K562 (cell line): ENCODE data around the gene LSM4. TPM values are rescaled to one million over a fixed set of nuclear protein-coding genes. Genes with fewer than 3 reads are reported as not detected.
A peak's percentile ranks its signal among the peaks of the same experiment; 100 is the strongest.

Experiments used
- ARNT ChIP-seq, 2 experiments: fragments of 450-650 bp; IDR thresholded peaks; 2 replicates each; pipeline ENCODE4 v1.6.1; 2016; ENCODE audit warnings: mild to moderate bottlenecking in 1 of 2
- BHLHE40 ChIP-seq: IDR thresholded peaks from 2 replicates; pipeline ENCODE4 v1.6.1; 2011; ENCODE audit warnings: low read length, improper control_type of control experiment
- BRD4 ChIP-seq: fragments of 200-600 bp; sonication (generic); IDR thresholded peaks from 2 replicates; pipeline ENCODE4 v1.6.1; 2017; ENCODE audit warnings: inconsistent platforms
- BRF1 ChIP-seq: IDR thresholded peaks from 3 replicates; pipeline ENCODE4 v1.6.1; 2011; ENCODE audit warnings: borderline replicate concordance, mild to moderate bottlenecking; ENCODE audit not compliant: insufficient read length; ENCODE audit errors: extremely low read depth
- CEBPG ChIP-seq, 3 experiments: fragments of 200-800 bp in 1 of 3; sonication (Bioruptor generic) in 1 of 3; sonication (generic) in 1 of 3; formaldehyde crosslinking in 1 of 3; IDR thresholded peaks in 2 of 3; conservative IDR thresholded peaks in 1 of 3; 2 replicates each; pipeline versions ENCODE4 v1.6.1 to v1.8.0; 2016 to 2022; ENCODE audit warnings: missing compliant biosample characterization in 2 of 3, missing genetic modification characterization in 2 of 3, mild to moderate bottlenecking in 1 of 3, missing genetic modification reagents in 1 of 3
- E2F3 ChIP-seq: fragments of 250-450 bp; sonication (Bioruptor Pico); IDR thresholded peaks from 2 replicates; pipeline ENCODE4 v1.4.0; 2020; ENCODE audit warnings: mild to moderate bottlenecking
- NR1H2 ChIP-seq: sonication (generic); formaldehyde crosslinking; IDR thresholded peaks from 2 replicates; pipeline ENCODE4 v1.4.0; 2020; ENCODE audit warnings: mild to moderate bottlenecking, missing genetic modification reagents
- POLR2A ChIP-seq: fragments of 450-650 bp; conservative IDR thresholded peaks from 2 replicates; pipeline ENCODE4 v1.6.1; 2016
- RBBP5 ChIP-seq: fragments of 200-600 bp; sonication (generic); IDR thresholded peaks from 2 replicates; pipeline ENCODE4 v1.6.1; 2012; ENCODE audit warnings: borderline replicate concordance, mild to moderate bottlenecking, low read length, control low read depth, inconsistent platforms; ENCODE audit not compliant: insufficient read depth, poor library complexity, severe bottlenecking
- ZBTB12 ChIP-seq: fragments of 250-450 bp; sonication (Bioruptor Pico); IDR thresholded peaks from 2 replicates; pipeline ENCODE4 v1.4.0; 2020
- ZNF124 ChIP-seq: sonication (generic); formaldehyde crosslinking; IDR thresholded peaks from 2 replicates; pipeline ENCODE4 v1.8.1; 2022; ENCODE audit warnings: missing genetic modification reagents
- ZNF318 ChIP-seq, 2 experiments: fragments of 450-650 bp; IDR thresholded peaks; 2 replicates each; pipeline ENCODE4 v1.6.1; 2016; ENCODE audit warnings: mild to moderate bottlenecking in 2 of 2, borderline replicate concordance in 1 of 2, low read depth in 1 of 2, moderate library complexity in 1 of 2
- polyA plus RNA-seq, 8 experiments: library from polyadenylated mRNA; depleted of rRNA in 4 of 8; stranded (reverse) in 5 of 8; unstranded in 3 of 8; fragments of >200 nt; fragmentation: Nextera tagmentation in 2 of 8; fragmentation: Illumina TruSeq in 1 of 8; extraction: Ambion mirVana in 2 of 8; extraction: Trizol in 1 of 8; gene quantifications; 2 replicates each; pipeline versions ENCODE4 v1.2.1 to v1.2.3, GENCODE V29; 2011 to 2014; ENCODE audit warnings: inconsistent platforms in 1 of 8, missing spikeins in 1 of 8
- total RNA-seq, 7 experiments: library from RNA; depleted of rRNA in 6 of 7; stranded (reverse); fragments of >200 nt in 6 of 7; fragmentation: Illumina TruSeq in 2 of 7; extraction: Trizol in 2 of 7; gene quantifications; 2 replicates each; pipeline versions ENCODE4 v1.2.1 to v1.2.3, GENCODE V29; 2011 to 2021; ENCODE audit warnings: low replicate concordance in 1 of 7
- TF ChIP-seq, protein P1 (sequence below): fragments of 450-650 bp; formaldehyde crosslinking; IDR thresholded peaks from 2 replicates; pipeline ENCODE4 v1.4.0; 2020; ENCODE audit warnings: mild to moderate bottlenecking, moderate library complexity

The LSM4 gene
- total and polyA plus RNA-seq, 9 of the 15 experiments (the other 6 are each of a cell fraction or from before 2014, with no cell fraction given), result 11.9 to 763 (median 202) TPM

DNA sequence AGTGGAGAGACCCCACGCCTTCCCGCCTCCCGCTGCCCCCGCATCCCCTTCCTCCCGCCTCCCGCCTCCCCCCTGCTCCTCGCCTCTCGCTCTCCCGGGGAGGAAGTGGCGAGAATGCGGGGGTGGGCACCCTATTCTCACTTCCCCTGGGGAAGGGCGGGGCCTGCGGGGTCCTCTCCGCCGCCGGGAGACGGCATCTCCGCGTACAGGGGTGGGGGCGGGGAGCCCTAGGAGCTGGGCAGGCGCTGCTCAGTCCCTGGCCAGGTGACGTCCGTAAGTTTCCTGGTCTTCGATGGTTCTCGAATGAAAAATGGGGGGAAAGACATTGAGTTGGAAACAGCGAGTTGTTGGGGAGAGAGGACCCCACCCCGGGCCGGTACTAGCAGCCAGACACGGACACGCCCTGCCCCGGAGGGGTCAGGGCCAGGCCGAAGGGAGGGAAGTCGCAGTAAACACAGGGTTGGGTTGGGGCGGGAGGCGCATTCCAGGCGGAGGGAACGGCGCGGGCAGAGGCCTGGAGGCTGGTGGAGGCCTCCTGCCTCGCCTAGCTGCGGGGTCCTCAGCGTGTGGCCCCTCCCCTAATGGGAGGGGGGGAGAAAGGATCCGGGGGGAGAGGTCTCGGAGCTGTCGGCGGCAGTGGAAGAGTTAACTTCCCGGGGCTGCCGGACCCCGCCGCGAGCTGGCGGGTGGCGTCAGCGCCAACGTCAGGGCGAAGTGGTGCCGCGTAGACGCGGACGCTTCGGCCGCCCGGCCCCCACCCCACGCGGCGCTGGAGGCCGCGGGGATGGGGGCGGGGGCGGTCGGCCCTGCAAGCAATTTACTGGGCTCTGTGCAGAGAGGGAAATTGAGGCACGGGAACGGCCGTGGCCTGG, 31.1 kb downstream of the LSM4 start (continued):
- TF ChIP-seq ZNF318 (IDR thresholded peaks at IDR 0.05; ENCODE audit: borderline replicate concordance in 1 of 2, low read depth in 1 of 2) (no peak), BRF1 (no peak), NR1H2 (CRISPR knock-in tag) (no peak), ZNF124 (CRISPR knock-in tag) (no peak), ZBTB12 (CRISPR knock-in tag) (peak; percentile 60; the same call in 1 of the 2 replicates), BHLHE40 (no peak), ARNT (IDR thresholded peaks at IDR 0.05) (no peak), E2F3 (CRISPR knock-in tag) (0 out of 2 replicates have a peak, but pooled peaks have one; percentile 35), POLR2A (peak; percentile 79), RBBP5 (no peak), BRD4 (peak; percentile 97), CEBPG (CRISPR knock-in tag; IDR thresholded peaks at IDR 0.05) (no peak), CEBPG (tag; conservative IDR thresholded peaks at IDR 0.05 in 1 of 2, IDR thresholded peaks at IDR 0.05 in 1 of 2) (no peak)
- TF ChIP-seq, protein P1, sequence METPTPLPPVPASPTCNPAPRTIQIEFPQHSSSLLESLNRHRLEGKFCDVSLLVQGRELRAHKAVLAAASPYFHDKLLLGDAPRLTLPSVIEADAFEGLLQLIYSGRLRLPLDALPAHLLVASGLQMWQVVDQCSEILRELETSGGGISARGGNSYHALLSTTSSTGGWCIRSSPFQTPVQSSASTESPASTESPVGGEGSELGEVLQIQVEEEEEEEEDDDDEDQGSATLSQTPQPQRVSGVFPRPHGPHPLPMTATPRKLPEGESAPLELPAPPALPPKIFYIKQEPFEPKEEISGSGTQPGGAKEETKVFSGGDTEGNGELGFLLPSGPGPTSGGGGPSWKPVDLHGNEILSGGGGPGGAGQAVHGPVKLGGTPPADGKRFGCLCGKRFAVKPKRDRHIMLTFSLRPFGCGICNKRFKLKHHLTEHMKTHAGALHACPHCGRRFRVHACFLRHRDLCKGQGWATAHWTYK (CRISPR knock-in tag), result peak; percentile 54; the same call in 1 of the 2 replicates
